HCT116 (cell line): ENCODE data around the gene A4GALT. TPM values are rescaled to one million over a fixed set of nuclear protein-coding genes. Genes with fewer than 3 reads are reported as not detected.

ENCODE experiments used
- ATAC-seq: fragments of 200-7000 bp; cut with Tn5 transposase; 2 replicates; pipeline ENCODE4 v1.9.1; 2020; ENCODE audit warnings: mild to moderate bottlenecking, moderate library complexity
- BruUV-seq: library from RNA; stranded (reverse); fragments of 400-500 nt; replicated peaks from 2 replicates; lab custom pipeline; 2021; lab: Mats Ljungman, UMichigan
- CTCF ChIA-PET: fragments of 300-600 bp; sonication (Branson Sonifier 250); formaldehyde crosslinking; loops from one replicate; lab custom pipeline; 2021; ENCODE audit warnings: antibody characterized with exemption; lab: Charles Lee
- POLR2A ChIA-PET: fragments of 300-600, 350-600 bp; sonication (Branson Sonifier 250); formaldehyde crosslinking; loops from one replicate; lab custom pipeline; 2021; ENCODE audit warnings: antibody characterized with exemption; lab: Charles Lee
- RAD21 ChIA-PET, 2 experiments: fragments of 300-600 bp; sonication (Branson Sonifier 250); formaldehyde crosslinking; loops; one replicate each; lab custom pipeline; 2023; ENCODE audit warnings: low total read pairs in 2 of 2; ENCODE audit not compliant: uncharacterized antibody in 2 of 2, unreplicated experiment in 2 of 2, low non-redundant PET in 1 of 2; lab: Charles Lee
- DNase-seq: peaks from one replicate; pipeline ENCODE4 v3.0.0-alpha.2; 2010; ENCODE audit warnings: low read depth, low spot score
- H2AFZ ChIP-seq: fragments of 200-600 bp; shearing (Covaris generic), sonication (generic); 2 replicates; pipeline ENCODE4 v1.6.1; 2017; ENCODE audit warnings: low read depth, mixed run types, mixed read lengths, antibody characterized with exemption, low read length; ENCODE audit not compliant: poor library complexity, severe bottlenecking
- H3K27ac ChIP-seq: 2 replicates; pipeline ENCODE4 v1.5.1; 2012; ENCODE audit warnings: low read depth, low read length
- H3K27me3 ChIP-seq: fragments of 200-600 bp; sonication (generic); 2 replicates; pipeline ENCODE4 v1.6.1; 2016; ENCODE audit warnings: mixed run types, low read length, mixed read lengths; ENCODE audit not compliant: insufficient read depth
- H3K36me3 ChIP-seq, 2 experiments: fragments of 200-500 bp in 1 of 2; fragments of 200-600 bp in 1 of 2; sonication (Bioruptor generic) in 1 of 2; sonication (generic) in 1 of 2; 2 replicates each; pipeline versions ENCODE4 v1.5.1 to v1.6.1; 2014 to 2016; ENCODE audit warnings: low read length in 2 of 2, inconsistent platforms in 1 of 2, mixed read lengths in 1 of 2, mixed run types in 1 of 2; ENCODE audit not compliant: insufficient read depth in 2 of 2, control insufficient read depth in 1 of 2
- H3K4me1 ChIP-seq, 2 experiments: fragments of 200-600 bp in 1 of 2; sonication (generic) in 1 of 2; 2 replicates each; pipeline versions ENCODE4 v1.5.1 to v1.6.1; 2012 to 2017; ENCODE audit warnings: low read length in 2 of 2, inconsistent platforms in 1 of 2, mild to moderate bottlenecking in 1 of 2, mixed read lengths in 1 of 2, mixed run types in 1 of 2, moderate library complexity in 1 of 2; ENCODE audit not compliant: insufficient read depth in 2 of 2, control insufficient read depth in 1 of 2
- H3K4me2 ChIP-seq: fragments of 200-600 bp; sonication (generic); 2 replicates; pipeline ENCODE4 v1.6.1; 2017; ENCODE audit warnings: mixed run types, low read length, mixed read lengths
- H3K4me3 ChIP-seq, 2 experiments: fragments of 200-600 bp in 1 of 2; sonication (generic) in 1 of 2; replicated peaks in 1 of 2; 2 replicates each; pipeline ENCODE4 v1.5.1; 2011 to 2016; ENCODE audit warnings: low read length in 2 of 2, control low read depth in 1 of 2, low read depth in 1 of 2, mild to moderate bottlenecking in 1 of 2, mixed read lengths in 1 of 2, mixed run types in 1 of 2
- H3K79me2 ChIP-seq: fragments of 200-600 bp; sonication (generic); 2 replicates; pipeline ENCODE4 v1.6.1; 2017; ENCODE audit warnings: mild to moderate bottlenecking, mixed run types, low read length, moderate library complexity, mixed read lengths; ENCODE audit not compliant: insufficient read depth
- H3K9ac ChIP-seq: fragments of 200-600 bp; sonication (generic); 2 replicates; pipeline ENCODE4 v1.6.1; 2016; ENCODE audit warnings: low read length, mixed read lengths
- H3K9me2 ChIP-seq: fragments of 200-600 bp; sonication (generic), shearing (Covaris generic); 2 replicates; pipeline ENCODE4 v1.6.1; 2017; ENCODE audit warnings: mixed run types, mild to moderate bottlenecking, moderate library complexity; ENCODE audit not compliant: insufficient read depth
- H3K9me3 ChIP-seq, 2 experiments: fragments of 200-500 bp in 1 of 2; fragments of 200-600 bp in 1 of 2; sonication (Bioruptor generic) in 1 of 2; sonication (generic) in 1 of 2; 2 replicates each; pipeline ENCODE4 v1.6.1; 2014 to 2017; ENCODE audit warnings: low read length in 2 of 2, mixed read lengths in 2 of 2, inconsistent platforms in 1 of 2, low read depth in 1 of 2, mild to moderate bottlenecking in 1 of 2, mixed run types in 1 of 2, moderate library complexity in 1 of 2; ENCODE audit not compliant: control insufficient read depth in 1 of 2, insufficient read depth in 1 of 2
- H4K20me1 ChIP-seq: fragments of 200-600 bp; sonication (generic), shearing (Covaris generic); 2 replicates; pipeline ENCODE4 v1.6.1; 2017; ENCODE audit warnings: mixed run types, mild to moderate bottlenecking, moderate library complexity; ENCODE audit not compliant: insufficient read depth
- ATF3 ChIP-seq: IDR thresholded peaks from 2 replicates; pipeline ENCODE4 v1.6.1; 2012
- CBX3 ChIP-seq: IDR thresholded peaks from 2 replicates; pipeline ENCODE4 v1.6.1; 2012; ENCODE audit warnings: low read depth
- CEBPB ChIP-seq: IDR thresholded peaks from 2 replicates; pipeline ENCODE4 v1.6.1; 2012; ENCODE audit warnings: low read depth
- CTCF ChIP-seq, 3 experiments: fragments of 200-600 bp in 1 of 3; sonication (generic) in 1 of 3; IDR thresholded peaks in 2 of 3; conservative IDR thresholded peaks in 1 of 3; 2 replicates each; pipeline ENCODE4 v1.5.1; 2012 to 2017; ENCODE audit warnings: low read depth in 2 of 3, low read length in 2 of 3, antibody characterized with exemption in 1 of 3, borderline replicate concordance in 1 of 3, control low read depth in 1 of 3, mild to moderate bottlenecking in 1 of 3, mixed read lengths in 1 of 3, mixed run types in 1 of 3, moderate library complexity in 1 of 3; ENCODE audit not compliant: insufficient read depth in 1 of 3
- ELF1 ChIP-seq: IDR thresholded peaks from 2 replicates; pipeline ENCODE4 v1.6.1; 2012; ENCODE audit warnings: low read depth, borderline replicate concordance
- EZH2 ChIP-seq: fragments of 200-600 bp; sonication (generic); IDR thresholded peaks from 2 replicates; pipeline ENCODE4 v1.6.1; 2017; ENCODE audit warnings: antibody characterized with exemption, mixed run types
- FOSL1 ChIP-seq: IDR thresholded peaks from 2 replicates; pipeline ENCODE4 v1.6.1; 2012; ENCODE audit warnings: low read depth
- JUND ChIP-seq: IDR thresholded peaks from 2 replicates; pipeline ENCODE4 v1.6.1; 2012
- MAX ChIP-seq: IDR thresholded peaks from 2 replicates; pipeline ENCODE4 v1.6.1; 2012
- POLR2A ChIP-seq: IDR thresholded peaks from 2 replicates; pipeline ENCODE4 v1.7.0; 2011; ENCODE audit warnings: borderline replicate concordance; ENCODE audit not compliant: insufficient read depth, insufficient read length; ENCODE audit errors: extremely low read depth
- RAD21 ChIP-seq: IDR thresholded peaks from 2 replicates; pipeline ENCODE4 v1.6.1; 2012; ENCODE audit warnings: low read depth, mild to moderate bottlenecking
- SP1 ChIP-seq: IDR thresholded peaks from 2 replicates; pipeline ENCODE4 v1.6.1; 2012; ENCODE audit warnings: low read depth
- SRF ChIP-seq: IDR thresholded peaks from 2 replicates; pipeline ENCODE4 v1.6.1; 2012; ENCODE audit warnings: low read depth
- TCF7L2 ChIP-seq: IDR thresholded peaks from 2 replicates; pipeline ENCODE4 v1.7.0; 2011; ENCODE audit warnings: borderline replicate concordance, inconsistent platforms; ENCODE audit not compliant: insufficient read depth, insufficient read length; ENCODE audit errors: extremely low read depth
- YY1 ChIP-seq: IDR thresholded peaks from 2 replicates; pipeline ENCODE4 v1.6.1; 2011; ENCODE audit warnings: low read length, low read depth, moderate library complexity, mild to moderate bottlenecking; ENCODE audit not compliant: insufficient replicate concordance; ENCODE audit errors: extremely low read depth
- ZFX ChIP-seq: fragments of 450-650 bp; IDR thresholded peaks from 2 replicates; pipeline ENCODE4 v1.6.1; 2017
- ZNF274 ChIP-seq: fragments of 200-500 bp; sonication (Bioruptor generic); IDR thresholded peaks from 2 replicates; pipeline ENCODE4 v1.6.1; 2014; ENCODE audit warnings: mild to moderate bottlenecking, low read depth, low read length, inconsistent platforms
- intact Hi-C: fragments of 100-400 bp; cut with micrococcal nuclease; formaldehyde crosslinking; loops from 2 replicates; pipeline ENCODE4 v1.10.0; 2022
- total RNA-seq: library from RNA; stranded (reverse); gene quantifications from one replicate; pipeline ENCODE4 v1.2.1, GENCODE V29; 2021; ENCODE audit not compliant: unreplicated experiment
- TF ChIP-seq, protein P1 (sequence below): IDR thresholded peaks from 2 replicates; pipeline ENCODE4 v1.6.1; 2011; ENCODE audit warnings: mild to moderate bottlenecking, low read length, moderate library complexity; ENCODE audit not compliant: insufficient replicate concordance; ENCODE audit errors: extremely low read depth

A4GALT gene
- total RNA-seq, 1 experiment from 2014 or later = 16.0 TPM

GRCh38 chr22:42693055-42693762 is 27.5 kb downstream of the A4GALT start:
- no peak overlapping the region for H3K27ac ChIP-seq
- H3K79me2 ChIP-seq = no peaks in the 10 kb centered on the region; the same call in 1 of the 2 replicates
- ChIA-PET POLR2A (no interaction called here), CTCF (no interaction called here), RAD21 (no interaction called here)
- H3K36me3 ChIP-seq = no peaks in the 10 kb centered on the region; a peak in 1 of 4 replicates
- no peak for TF ChIP-seq FOSL1
- TF ChIP-seq YY1 = no peak
- TF ChIP-seq TCF7L2 = no peak
- TF ChIP-seq CBX3 = no peak
- TF ChIP-seq JUND = no peak
- no peak for TF ChIP-seq ELF1
- no peak for TF ChIP-seq EZH2
- TF ChIP-seq MAX = no peak
- TF ChIP-seq SP1 = no peak
- no peak for TF ChIP-seq ZFX
- TF ChIP-seq, protein P1, sequence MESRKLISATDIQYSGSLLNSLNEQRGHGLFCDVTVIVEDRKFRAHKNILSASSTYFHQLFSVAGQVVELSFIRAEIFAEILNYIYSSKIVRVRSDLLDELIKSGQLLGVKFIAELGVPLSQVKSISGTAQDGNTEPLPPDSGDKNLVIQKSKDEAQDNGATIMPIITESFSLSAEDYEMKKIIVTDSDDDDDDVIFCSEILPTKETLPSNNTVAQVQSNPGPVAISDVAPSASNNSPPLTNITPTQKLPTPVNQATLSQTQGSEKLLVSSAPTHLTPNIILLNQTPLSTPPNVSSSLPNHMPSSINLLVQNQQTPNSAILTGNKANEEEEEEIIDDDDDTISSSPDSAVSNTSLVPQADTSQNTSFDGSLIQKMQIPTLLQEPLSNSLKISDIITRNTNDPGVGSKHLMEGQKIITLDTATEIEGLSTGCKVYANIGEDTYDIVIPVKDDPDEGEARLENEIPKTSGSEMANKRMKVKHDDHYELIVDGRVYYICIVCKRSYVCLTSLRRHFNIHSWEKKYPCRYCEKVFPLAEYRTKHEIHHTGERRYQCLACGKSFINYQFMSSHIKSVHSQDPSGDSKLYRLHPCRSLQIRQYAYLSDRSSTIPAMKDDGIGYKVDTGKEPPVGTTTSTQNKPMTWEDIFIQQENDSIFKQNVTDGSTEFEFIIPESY = no peak
- TF ChIP-seq SRF = no peak
- no peak for TF ChIP-seq RAD21
- no peak for TF ChIP-seq ATF3
- TF ChIP-seq CTCF (IDR thresholded peaks at IDR 0.05 in 2 of 3, conservative IDR thresholded peaks at IDR 0.05 in 1 of 3; ENCODE audit: borderline replicate concordance in 1 of 3, insufficient read depth in 1 of 3, low read depth in 2 of 3, low read length in 2 of 3) = no peak
- TF ChIP-seq POLR2A = no peak
- TF ChIP-seq ZNF274 = no peak
- no peak for TF ChIP-seq CEBPB
- no peak overlapping the region for H3K4me3 ChIP-seq
- no peaks in the 10 kb centered on the region for H3K9me3 ChIP-seq
- no peak overlapping the region for H2AFZ ChIP-seq
- H4K20me1 ChIP-seq = no peaks in the 10 kb centered on the region
- no peaks in the 10 kb centered on the region for H3K9me2 ChIP-seq
- H3K9ac ChIP-seq = no peak overlapping the region
- DNase-seq (no peak), ATAC-seq (no peak)
- H3K4me1 ChIP-seq = peaks cover 20 to 26% of the 10 kb centered on the region in 2 experiments
- no peaks in the 10 kb centered on the region for H3K27me3 ChIP-seq
- BruUV-seq = no TSS peak
- no peak overlapping the region for H3K4me2 ChIP-seq
- intact Hi-C loops = no loop called here
